Panc1 (cell line): Measurements from ENCODE around the gene SLC36A3. TPM values are rescaled to one million over a fixed set of nuclear protein-coding genes. Genes with fewer than 3 reads are reported as not detected.

ENCODE experiments used
- ATAC-seq: fragments of 200-7000 bp; cut with Tn5 transposase; 2 replicates; pipeline ENCODE4 v1.9.1; 2020; ENCODE audit warnings: mild to moderate bottlenecking, moderate library complexity
- BruUV-seq: library from RNA; stranded (reverse); fragments of 400-500 nt; replicated peaks from 2 replicates; lab custom pipeline; 2021; lab: Mats Ljungman, UMichigan
- CTCF ChIA-PET: fragments of 300-600 bp; sonication (Branson Sonifier 250); formaldehyde crosslinking; loops from one replicate; lab custom pipeline; 2022; ENCODE audit warnings: antibody characterized with exemption; lab: Charles Lee
- POLR2A ChIA-PET: fragments of 300-600 bp; sonication (Branson Sonifier 250); formaldehyde crosslinking; loops from one replicate; lab custom pipeline; 2022; ENCODE audit warnings: antibody characterized with exemption; lab: Charles Lee
- DNase-seq: peaks from one replicate; pipeline ENCODE4 v3.0.0-alpha.2; 2010; ENCODE audit warnings: low read depth, low spot score
- H3K27ac ChIP-seq: 2 replicates; pipeline ENCODE4 v1.5.1; 2011; ENCODE audit warnings: mild to moderate bottlenecking, low read length, inconsistent platforms
- H3K27me3 ChIP-seq: fragments of 200-500 bp; sonication (Bioruptor generic); 2 replicates; pipeline ENCODE4 v1.6.0; 2014; ENCODE audit warnings: low read length, inconsistent platforms; ENCODE audit not compliant: control insufficient read depth, insufficient read depth
- H3K36me3 ChIP-seq: fragments of 200-500 bp; sonication (Bioruptor generic); 2 replicates; pipeline ENCODE4 v1.5.1; 2014; ENCODE audit warnings: inconsistent platforms, mild to moderate bottlenecking, low read length, moderate library complexity; ENCODE audit not compliant: control insufficient read depth, insufficient read depth
- H3K4me1 ChIP-seq: 2 replicates; pipeline ENCODE4 v1.5.1; 2011; ENCODE audit warnings: inconsistent platforms, mild to moderate bottlenecking, low read length, moderate library complexity; ENCODE audit not compliant: control insufficient read depth, insufficient read depth
- H3K4me3 ChIP-seq, 2 experiments: 2 replicates each; pipeline ENCODE4 v1.5.1; 2011 to 2012; ENCODE audit warnings: low read depth in 2 of 2, low read length in 2 of 2, mild to moderate bottlenecking in 2 of 2, inconsistent platforms in 1 of 2, moderate library complexity in 1 of 2
- H3K9me3 ChIP-seq: fragments of 200-500 bp; sonication (Bioruptor generic); 2 replicates; pipeline ENCODE4 v1.5.1; 2014; ENCODE audit warnings: low read depth, mild to moderate bottlenecking, inconsistent platforms, low read length, moderate library complexity; ENCODE audit not compliant: control insufficient read depth, insufficient read depth
- POLR2AphosphoS5 ChIP-seq: IDR thresholded peaks from 2 replicates; pipeline ENCODE4 v1.6.1; 2012; ENCODE audit warnings: mild to moderate bottlenecking, low read depth, low read length, moderate library complexity
- SIN3A ChIP-seq: IDR thresholded peaks from 2 replicates; pipeline ENCODE4 v1.6.1; 2012; ENCODE audit warnings: low read depth, mild to moderate bottlenecking, low read length, moderate library complexity, borderline replicate concordance; ENCODE audit not compliant: insufficient read depth
- TCF7L2 ChIP-seq: IDR thresholded peaks from 2 replicates; pipeline ENCODE4 v1.6.1; 2011; ENCODE audit warnings: mild to moderate bottlenecking, low read depth, low read length, inconsistent platforms
- in situ Hi-C: cut with HindIII; loops from 2 replicates; pipeline ENCODE4 v1.10.0; 2016; ENCODE audit warnings: low sequenced_read_pairs, low pct_unique_long_range_greater_than_20kb
- intact Hi-C: fragments of 100-400 bp; cut with micrococcal nuclease; formaldehyde crosslinking; loops from one replicate; pipeline ENCODE4 v1.10.0; 2022; ENCODE audit not compliant: unreplicated experiment
- total RNA-seq: library from RNA; stranded (reverse); gene quantifications from one replicate; pipeline ENCODE4 v1.2.1, GENCODE V29; 2021; ENCODE audit not compliant: unreplicated experiment
- TF ChIP-seq, protein P1 (sequence below), 2 experiments: IDR thresholded peaks; 2 replicates each; pipeline ENCODE4 v1.6.1; 2011 to 2012; ENCODE audit warnings: low read depth in 2 of 2, control low read depth in 1 of 2, low read length in 1 of 2, mild to moderate bottlenecking in 1 of 2, moderate library complexity in 1 of 2; ENCODE audit not compliant: insufficient read depth in 1 of 2
- TF ChIP-seq, protein P2 (sequence below): fragments of 450-650 bp; IDR thresholded peaks from 2 replicates; pipeline ENCODE4 v1.5.1; 2017; ENCODE audit warnings: mild to moderate bottlenecking

SLC36A3 gene
- total RNA-seq, 1 experiment from 2014 or later: not detected

DNA sequence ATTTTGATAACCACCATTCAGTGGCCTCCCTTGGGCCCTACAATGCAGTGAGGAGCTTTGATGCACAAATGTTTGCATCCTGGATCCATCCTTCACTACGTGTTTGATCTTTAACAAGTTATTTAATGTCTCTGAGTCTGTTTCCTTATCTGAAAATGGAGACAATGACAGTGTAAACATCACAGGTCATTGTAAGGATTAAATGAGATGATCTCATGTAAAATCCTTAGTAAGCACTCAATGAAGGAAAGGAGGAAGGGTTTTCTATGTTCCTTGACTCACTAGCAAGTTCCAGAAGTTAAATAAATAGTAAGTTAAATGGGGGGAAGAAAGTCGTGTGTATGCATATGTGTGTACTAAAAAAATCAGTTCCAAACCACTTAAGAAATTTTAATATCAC, 9.8 kb upstream of the SLC36A3 start:
- BruUV-seq: no TSS peak
- intact Hi-C loops: loop anchor here (10.0 kb wide), 1 partner anchor 191 kb away; no protein-coding TSS in a partner anchor
- Histone ChIP-seq H3K36me3 (no peaks in the 10 kb centered on the region), H3K27me3 (peaks cover 2% of the 10 kb centered on the region; the same call in 1 of the 2 replicates), H3K4me3 (no peak overlapping the region), H3K4me1 (no peaks in the 10 kb centered on the region), H3K9me3 (no peaks in the 10 kb centered on the region), H3K27ac (no peak overlapping the region)
- in situ Hi-C loops: no loop called here
- ATAC-seq (no peak), DNase-seq (no peak)
- POLR2A ChIA-PET: no interaction called here
- TF ChIP-seq TCF7L2 (no peak), SIN3A (no peak), POLR2AphosphoS5 (no peak)
- TF ChIP-seq, protein P1, sequence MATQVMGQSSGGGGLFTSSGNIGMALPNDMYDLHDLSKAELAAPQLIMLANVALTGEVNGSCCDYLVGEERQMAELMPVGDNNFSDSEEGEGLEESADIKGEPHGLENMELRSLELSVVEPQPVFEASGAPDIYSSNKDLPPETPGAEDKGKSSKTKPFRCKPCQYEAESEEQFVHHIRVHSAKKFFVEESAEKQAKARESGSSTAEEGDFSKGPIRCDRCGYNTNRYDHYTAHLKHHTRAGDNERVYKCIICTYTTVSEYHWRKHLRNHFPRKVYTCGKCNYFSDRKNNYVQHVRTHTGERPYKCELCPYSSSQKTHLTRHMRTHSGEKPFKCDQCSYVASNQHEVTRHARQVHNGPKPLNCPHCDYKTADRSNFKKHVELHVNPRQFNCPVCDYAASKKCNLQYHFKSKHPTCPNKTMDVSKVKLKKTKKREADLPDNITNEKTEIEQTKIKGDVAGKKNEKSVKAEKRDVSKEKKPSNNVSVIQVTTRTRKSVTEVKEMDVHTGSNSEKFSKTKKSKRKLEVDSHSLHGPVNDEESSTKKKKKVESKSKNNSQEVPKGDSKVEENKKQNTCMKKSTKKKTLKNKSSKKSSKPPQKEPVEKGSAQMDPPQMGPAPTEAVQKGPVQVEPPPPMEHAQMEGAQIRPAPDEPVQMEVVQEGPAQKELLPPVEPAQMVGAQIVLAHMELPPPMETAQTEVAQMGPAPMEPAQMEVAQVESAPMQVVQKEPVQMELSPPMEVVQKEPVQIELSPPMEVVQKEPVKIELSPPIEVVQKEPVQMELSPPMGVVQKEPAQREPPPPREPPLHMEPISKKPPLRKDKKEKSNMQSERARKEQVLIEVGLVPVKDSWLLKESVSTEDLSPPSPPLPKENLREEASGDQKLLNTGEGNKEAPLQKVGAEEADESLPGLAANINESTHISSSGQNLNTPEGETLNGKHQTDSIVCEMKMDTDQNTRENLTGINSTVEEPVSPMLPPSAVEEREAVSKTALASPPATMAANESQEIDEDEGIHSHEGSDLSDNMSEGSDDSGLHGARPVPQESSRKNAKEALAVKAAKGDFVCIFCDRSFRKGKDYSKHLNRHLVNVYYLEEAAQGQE (IDR thresholded peaks at IDR 0.05; ENCODE audit: insufficient read depth in 1 of 2, low read depth in 2 of 2, low read length in 1 of 2): no peak
- TF ChIP-seq, protein P2, sequence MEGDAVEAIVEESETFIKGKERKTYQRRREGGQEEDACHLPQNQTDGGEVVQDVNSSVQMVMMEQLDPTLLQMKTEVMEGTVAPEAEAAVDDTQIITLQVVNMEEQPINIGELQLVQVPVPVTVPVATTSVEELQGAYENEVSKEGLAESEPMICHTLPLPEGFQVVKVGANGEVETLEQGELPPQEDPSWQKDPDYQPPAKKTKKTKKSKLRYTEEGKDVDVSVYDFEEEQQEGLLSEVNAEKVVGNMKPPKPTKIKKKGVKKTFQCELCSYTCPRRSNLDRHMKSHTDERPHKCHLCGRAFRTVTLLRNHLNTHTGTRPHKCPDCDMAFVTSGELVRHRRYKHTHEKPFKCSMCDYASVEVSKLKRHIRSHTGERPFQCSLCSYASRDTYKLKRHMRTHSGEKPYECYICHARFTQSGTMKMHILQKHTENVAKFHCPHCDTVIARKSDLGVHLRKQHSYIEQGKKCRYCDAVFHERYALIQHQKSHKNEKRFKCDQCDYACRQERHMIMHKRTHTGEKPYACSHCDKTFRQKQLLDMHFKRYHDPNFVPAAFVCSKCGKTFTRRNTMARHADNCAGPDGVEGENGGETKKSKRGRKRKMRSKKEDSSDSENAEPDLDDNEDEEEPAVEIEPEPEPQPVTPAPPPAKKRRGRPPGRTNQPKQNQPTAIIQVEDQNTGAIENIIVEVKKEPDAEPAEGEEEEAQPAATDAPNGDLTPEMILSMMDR: no peak
- CTCF ChIA-PET: no interaction called here

DNA sequence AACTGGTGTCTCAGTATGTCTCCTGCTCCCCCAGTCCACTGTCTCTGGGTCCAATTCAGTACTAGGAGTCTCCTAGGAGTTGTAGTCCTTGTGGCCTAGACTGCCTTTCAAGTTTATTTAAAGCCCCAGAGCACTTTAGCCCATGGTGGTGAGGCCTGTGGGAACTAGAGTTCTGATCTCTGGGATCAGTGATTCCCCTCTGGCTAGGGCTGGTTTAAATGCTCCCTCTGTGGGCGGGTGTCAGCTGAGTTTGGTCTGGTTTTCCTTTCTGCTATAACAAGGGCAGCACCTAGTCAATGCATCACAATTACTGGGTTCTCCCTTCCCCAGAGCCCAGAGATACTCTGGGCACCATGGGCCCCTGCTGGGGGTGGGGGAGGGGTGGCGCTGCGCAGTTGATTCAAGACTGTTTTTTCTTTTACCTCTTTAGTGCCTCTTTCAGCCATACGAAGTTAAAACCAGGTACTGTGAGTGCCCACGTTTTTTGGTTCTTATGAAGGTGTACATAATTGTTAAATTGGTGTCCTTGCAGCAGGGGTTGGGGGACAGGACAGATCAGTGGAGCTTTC, 9.3 kb upstream of the SLC36A3 start:
- Histone ChIP-seq H3K4me3 (no peak overlapping the region), H3K36me3 (no peaks in the 10 kb centered on the region), H3K9me3 (no peaks in the 10 kb centered on the region), H3K27me3 (peaks cover 2% of the 10 kb centered on the region; the same call in 1 of the 2 replicates), H3K27ac (no peak overlapping the region), H3K4me1 (no peaks in the 10 kb centered on the region)
- CTCF ChIA-PET: no interaction called here
- in situ Hi-C loops (no loop called here), intact Hi-C loops (loop anchor here (10.0 kb wide), 1 partner anchor 192 kb away; no protein-coding TSS in a partner anchor)
- no peak for TF ChIP-seq TCF7L2
- TF ChIP-seq SIN3A: no peak
- TF ChIP-seq, protein P1 (IDR thresholded peaks at IDR 0.05; ENCODE audit: insufficient read depth in 1 of 2, low read depth in 2 of 2, low read length in 1 of 2): no peak
- no peak for TF ChIP-seq POLR2AphosphoS5
- TF ChIP-seq, protein P2: no peak
- no peak for DNase-seq
- no TSS peak for BruUV-seq
- ATAC-seq: no peak
- POLR2A ChIA-PET: no interaction called here
